ENCODE results near the gene PTPRM. TPM values are rescaled to one million over a fixed set of nuclear protein-coding genes. Genes with fewer than 3 reads are reported as not detected.

PTPRM gene
- total and polyA plus RNA-seq, 2 of the 8 experiments (the other 6 are each of a cell fraction or from before 2014, with no cell fraction given): 4.1 to 7.0 TPM

GRCh38 chr18:7688580-7688979 is 121.5 kb downstream of the PTPRM start:
- no peak overlapping the region for H3K4me3 ChIP-seq (ENCODE audit: extremely low read depth in 1 of 4, insufficient read depth in 2 of 4, low read depth in 3 of 4, low read length in 4 of 4)
- FAIRE-seq: no peak
- no peak overlapping the region for H3K23ac ChIP-seq (ENCODE audit: insufficient read length)
- H3K4me1 ChIP-seq (replicated peaks in 1 of 4; ENCODE audit: control insufficient read depth in 3 of 4, insufficient read depth in 4 of 4, low read length in 3 of 4): peaks cover 0 to 3% (median 0%) of the 10 kb centered on the region in 4 experiments; a peak in 1 of 7 replicates
- no peak overlapping the region for H4K91ac ChIP-seq (replicated peaks; ENCODE audit: insufficient read length, low read length)
- H2AFZ ChIP-seq (ENCODE audit: low read length): no peak overlapping the region
- H3K79me2 ChIP-seq (ENCODE audit: control insufficient read depth in 1 of 2, insufficient read depth in 2 of 2, low read length in 2 of 2): no peaks in the 10 kb centered on the region
- H2BK5ac ChIP-seq (ENCODE audit: low read depth, low read length): no peak overlapping the region
- ChIA-PET POLR2A (ENCODE audit: partially characterized antibody) (interaction anchor here (1.4 kb wide), 1 partner anchor 9 kb away, joined by 3 read pairs; no protein-coding TSS in a partner anchor), CTCF (ENCODE audit: partially characterized antibody) (no interaction called here)
- H3K36me3 ChIP-seq (ENCODE audit: control insufficient read depth in 2 of 4, insufficient read depth in 4 of 4, low read length in 3 of 4): no peaks in the 10 kb centered on the region
- H2AK5ac ChIP-seq (ENCODE audit: low read depth, low read length): no peak overlapping the region
- no peak overlapping the region for H4K5ac ChIP-seq (ENCODE audit: insufficient read length, low read depth, low read length)
- no peak overlapping the region for H3K9ac ChIP-seq (replicated peaks in 1 of 4; ENCODE audit: extremely low read depth in 1 of 4, low read depth in 3 of 4, low read length in 3 of 4)
- H4K20me1 ChIP-seq (replicated peaks in 1 of 2; ENCODE audit: control insufficient read depth in 1 of 2, insufficient read depth in 2 of 2, low read length in 2 of 2): no peaks in the 10 kb centered on the region
- H3K18ac ChIP-seq (ENCODE audit: extremely low read depth, low read length): no peak overlapping the region
- 97% methylated on average over 3 of the region's 3 CpGs; no CpG with 5 or more reads in 1 of the 2 experiments for WGBS, 2 experiments (ENCODE audit: extremely low coverage in 1 of 2, insufficient coverage in 1 of 2, insufficient read length in 1 of 2, insufficient replicate concordance in 2 of 2, low coverage in 1 of 2, low lambda C conversion rate in 2 of 2, missing lambda C conversion rate in 1 of 2)
- H3K27ac ChIP-seq (ENCODE audit: low read depth, low read length): no peak overlapping the region
- H3K14ac ChIP-seq (ENCODE audit: insufficient read length): no peak overlapping the region
- no peak overlapping the region for H3K4ac ChIP-seq (replicated peaks; ENCODE audit: insufficient read length, low read depth, low read length)
- H3K79me1 ChIP-seq (ENCODE audit: low read depth, low read length): no peaks in the 10 kb centered on the region
- no peak overlapping the region for H2BK20ac ChIP-seq (ENCODE audit: low read length)
- DNase-seq (ENCODE audit: low read depth in 1 of 2, low spot score in 2 of 2): no peak
- H3K27me3 ChIP-seq (replicated peaks in 1 of 4; ENCODE audit: control insufficient read depth in 3 of 4, extremely low read depth in 1 of 4, insufficient read depth in 3 of 4, low read length in 3 of 4): no peaks in the 10 kb centered on the region
- H3K56ac ChIP-seq (replicated peaks; ENCODE audit: insufficient read length, low read depth, low read length): no peak overlapping the region
- H3K4me2 ChIP-seq (ENCODE audit: insufficient read depth in 1 of 2, low read depth in 2 of 2, low read length in 2 of 2): no peak overlapping the region
- no peak overlapping the region for H2BK15ac ChIP-seq (ENCODE audit: low read length)
- no peaks in the 10 kb centered on the region for H3K9me3 ChIP-seq (ENCODE audit: insufficient read depth in 2 of 2, low read depth in 1 of 2, low read length in 1 of 2)
- H2BK120ac ChIP-seq (replicated peaks; ENCODE audit: low read depth, low read length): no peak overlapping the region
- H3K23me2 ChIP-seq (ENCODE audit: low read depth, low read length): no peaks in the 10 kb centered on the region
- no peak overlapping the region for H4K8ac ChIP-seq (ENCODE audit: extremely low read depth, insufficient read depth, low read length)
- no peak overlapping the region for H2BK12ac ChIP-seq (ENCODE audit: low read depth, low read length)
- no peak for TF ChIP-seq CHD2 (IDR thresholded peaks at IDR 0.05; ENCODE audit: low read length)
- no peak for TF ChIP-seq HDAC2 (IDR thresholded peaks at IDR 0.05; ENCODE audit: borderline replicate concordance in 1 of 2, low read depth in 2 of 2, low read length in 2 of 2)
- no peak for TF ChIP-seq FOSL1 (IDR thresholded peaks at IDR 0.05; ENCODE audit: insufficient read depth, low read depth, low read length)
- no peak for TF ChIP-seq BACH1 (IDR thresholded peaks at IDR 0.05; ENCODE audit: low read length)
- no peak for TF ChIP-seq CEBPB (IDR thresholded peaks at IDR 0.05; ENCODE audit: low read depth, low read length)
- TF ChIP-seq, protein P1, sequence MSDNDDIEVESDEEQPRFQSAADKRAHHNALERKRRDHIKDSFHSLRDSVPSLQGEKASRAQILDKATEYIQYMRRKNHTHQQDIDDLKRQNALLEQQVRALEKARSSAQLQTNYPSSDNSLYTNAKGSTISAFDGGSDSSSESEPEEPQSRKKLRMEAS (IDR thresholded peaks at IDR 0.05): no peak
- TF ChIP-seq SIRT6 (IDR thresholded peaks at IDR 0.05; ENCODE audit: low read length): no peak
- TF ChIP-seq ASH2L (IDR thresholded peaks at IDR 0.05; ENCODE audit: low read length): no peak
- no peak for TF ChIP-seq CTBP2 (IDR thresholded peaks at IDR 0.05; ENCODE audit: borderline replicate concordance, insufficient read depth, insufficient read length, low read length)
- TF ChIP-seq RXRA (IDR thresholded peaks at IDR 0.05; ENCODE audit: insufficient read depth, low read depth, low read length): no peak
- no peak for TF ChIP-seq PHF8 (conservative IDR thresholded peaks at IDR 0.05; ENCODE audit: low read depth, low read length)
- no peak for TF ChIP-seq TEAD4 (IDR thresholded peaks at IDR 0.05; ENCODE audit: low read depth, low read length)
- no peak for TF ChIP-seq TCF12 (IDR thresholded peaks at IDR 0.05; ENCODE audit: low read depth, low read length)
- no peak for TF ChIP-seq CBX5 (IDR thresholded peaks at IDR 0.05; ENCODE audit: low read depth, low read length)
- TF ChIP-seq NRF1 (IDR thresholded peaks at IDR 0.05; ENCODE audit: low read depth, low read length): no peak
